ENCODE measurements around the gene TRIM41.

Gene TRIM41

DNA sequence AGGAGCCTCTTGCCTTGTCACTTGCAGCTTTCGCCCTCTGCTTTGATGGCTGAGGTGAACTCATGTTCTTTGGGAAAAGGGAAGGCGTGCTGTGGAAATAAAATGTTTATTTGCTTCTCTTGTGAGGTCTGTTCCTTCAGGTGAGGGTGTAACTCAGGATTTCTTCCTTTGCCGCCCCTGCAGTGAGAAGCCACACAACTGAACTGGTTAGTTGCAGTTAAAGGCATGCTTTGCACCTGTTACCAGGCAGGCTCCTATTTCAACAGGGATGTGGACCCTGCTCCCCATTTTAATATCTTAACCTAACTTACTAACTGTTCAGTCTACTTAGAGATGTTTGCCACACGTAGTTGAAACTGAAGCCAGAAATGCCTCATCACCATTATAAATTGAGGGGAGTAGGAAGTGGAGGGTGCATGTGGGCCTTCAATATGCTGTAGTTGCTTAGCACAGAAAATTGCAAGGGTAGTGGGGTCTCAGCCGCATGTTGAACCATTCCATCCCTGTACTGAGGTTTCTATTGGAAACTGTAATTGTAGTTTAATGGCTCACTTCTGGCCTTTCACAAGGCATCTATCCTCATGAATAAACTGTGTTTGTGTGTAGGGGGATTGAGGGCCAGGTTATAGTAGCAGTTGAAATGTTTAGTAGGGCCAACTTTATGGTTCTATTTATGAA lies 12.7 kb downstream of the TRIM41 start:
- TF ChIP-seq, protein P1, sequence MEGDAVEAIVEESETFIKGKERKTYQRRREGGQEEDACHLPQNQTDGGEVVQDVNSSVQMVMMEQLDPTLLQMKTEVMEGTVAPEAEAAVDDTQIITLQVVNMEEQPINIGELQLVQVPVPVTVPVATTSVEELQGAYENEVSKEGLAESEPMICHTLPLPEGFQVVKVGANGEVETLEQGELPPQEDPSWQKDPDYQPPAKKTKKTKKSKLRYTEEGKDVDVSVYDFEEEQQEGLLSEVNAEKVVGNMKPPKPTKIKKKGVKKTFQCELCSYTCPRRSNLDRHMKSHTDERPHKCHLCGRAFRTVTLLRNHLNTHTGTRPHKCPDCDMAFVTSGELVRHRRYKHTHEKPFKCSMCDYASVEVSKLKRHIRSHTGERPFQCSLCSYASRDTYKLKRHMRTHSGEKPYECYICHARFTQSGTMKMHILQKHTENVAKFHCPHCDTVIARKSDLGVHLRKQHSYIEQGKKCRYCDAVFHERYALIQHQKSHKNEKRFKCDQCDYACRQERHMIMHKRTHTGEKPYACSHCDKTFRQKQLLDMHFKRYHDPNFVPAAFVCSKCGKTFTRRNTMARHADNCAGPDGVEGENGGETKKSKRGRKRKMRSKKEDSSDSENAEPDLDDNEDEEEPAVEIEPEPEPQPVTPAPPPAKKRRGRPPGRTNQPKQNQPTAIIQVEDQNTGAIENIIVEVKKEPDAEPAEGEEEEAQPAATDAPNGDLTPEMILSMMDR (IDR thresholded peaks at IDR 0.05; ENCODE audit: low read depth, low read length) = no peak

DNA sequence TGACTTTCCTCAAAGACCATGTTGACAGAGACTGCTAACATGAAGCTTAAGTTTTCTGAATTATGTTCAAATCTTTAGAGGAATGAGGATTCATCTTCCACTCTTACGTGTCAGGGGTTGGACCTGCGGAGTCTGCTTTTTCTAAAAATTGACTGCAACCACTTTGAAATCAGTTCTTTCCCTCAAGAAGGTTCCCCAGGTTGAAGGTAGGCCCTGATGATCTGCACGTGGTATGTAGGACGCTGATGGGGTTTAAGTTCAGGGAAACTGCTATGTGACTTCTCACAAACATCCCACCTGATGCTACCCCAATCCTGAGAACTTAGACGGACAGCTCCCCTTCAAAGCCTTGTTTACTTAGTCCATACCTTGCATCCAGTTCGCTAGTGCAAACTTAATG lies 13.4 kb downstream of the TRIM41 start:
- TF ChIP-seq, protein P1 (IDR thresholded peaks at IDR 0.05; ENCODE audit: low read depth, low read length) = no peak
- no peak overlapping the region for H3K4me3 ChIP-seq (ENCODE audit: low read depth, low read length)

More for the DNA sequence above, 12.7 kb downstream of the TRIM41 start:
- no peak overlapping the region for H3K4me3 ChIP-seq (ENCODE audit: low read depth, low read length)

DNA sequence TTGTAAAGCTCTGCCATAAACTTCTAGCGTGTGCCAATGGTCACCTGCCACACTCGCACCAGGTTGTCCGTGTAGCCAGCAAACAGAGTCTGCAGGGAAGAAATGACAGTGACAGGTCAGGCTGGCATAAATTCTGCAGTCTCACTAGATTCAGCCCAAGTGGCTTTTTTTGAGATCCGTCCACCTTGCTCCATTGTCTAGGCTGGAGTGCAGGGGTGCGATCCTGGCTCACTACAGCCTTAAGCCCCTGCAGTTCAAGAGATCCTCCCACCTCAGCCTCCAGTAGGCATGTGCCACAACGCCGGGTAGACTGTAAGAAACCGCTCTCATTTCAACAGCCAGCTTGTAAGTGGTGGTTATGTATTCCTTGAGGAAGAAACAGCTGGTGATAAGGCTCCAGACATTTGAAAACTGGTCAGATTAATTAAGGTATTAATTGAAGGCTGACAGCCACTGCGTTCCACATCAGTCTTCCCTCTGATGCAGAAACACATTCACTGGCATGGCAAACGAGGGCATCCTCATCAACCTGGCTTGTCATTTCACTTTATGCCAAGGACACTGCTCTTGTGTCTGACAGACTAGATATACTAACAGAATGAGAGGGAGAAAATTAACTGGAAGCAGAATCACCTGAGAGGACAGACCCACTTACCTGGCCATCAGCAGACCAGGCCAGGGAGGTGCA lies 14.0 kb downstream of the TRIM41 start:
- H3K4me3 ChIP-seq (ENCODE audit: low read depth, low read length) = no peak overlapping the region

DNA sequence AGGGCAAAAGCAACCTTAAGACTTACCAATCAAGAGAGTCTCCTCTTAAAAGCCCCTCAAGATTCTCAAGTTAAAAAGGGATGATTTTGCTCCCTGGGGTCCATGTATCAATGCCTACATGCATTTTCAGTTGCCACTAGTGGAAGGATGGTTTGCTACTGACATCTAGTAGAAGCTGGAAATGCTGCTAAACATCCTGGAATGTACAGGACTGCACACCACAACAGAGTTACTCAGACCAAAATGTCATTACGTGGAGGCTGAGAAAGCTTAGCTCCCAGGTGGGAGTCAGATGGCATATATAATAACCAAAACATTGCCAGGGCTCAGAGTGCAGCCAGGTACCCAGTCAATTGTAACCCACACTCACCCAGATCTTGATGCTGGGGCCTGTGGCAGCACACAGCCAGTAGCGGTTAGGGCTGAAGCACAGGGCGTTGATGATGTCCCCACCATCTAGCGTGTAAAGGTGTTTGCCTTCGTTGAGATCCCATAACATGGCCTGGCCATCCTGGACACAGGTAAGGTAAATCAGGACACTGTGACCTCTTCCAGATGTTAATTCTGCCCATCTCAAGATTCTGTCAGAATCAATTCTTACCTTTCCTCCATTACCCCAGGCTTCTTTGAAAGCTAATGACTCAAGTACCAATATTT lies 14.8 kb downstream of the TRIM41 start:
- H3K4me3 ChIP-seq (ENCODE audit: low read depth, low read length) = no peak overlapping the region
- TF ChIP-seq, protein P1 (IDR thresholded peaks at IDR 0.05; ENCODE audit: low read depth, low read length) = no peak

More for the DNA sequence above, 14.0 kb downstream of the TRIM41 start:
- TF ChIP-seq, protein P1 (IDR thresholded peaks at IDR 0.05; ENCODE audit: low read depth, low read length) = no peak

DNA sequence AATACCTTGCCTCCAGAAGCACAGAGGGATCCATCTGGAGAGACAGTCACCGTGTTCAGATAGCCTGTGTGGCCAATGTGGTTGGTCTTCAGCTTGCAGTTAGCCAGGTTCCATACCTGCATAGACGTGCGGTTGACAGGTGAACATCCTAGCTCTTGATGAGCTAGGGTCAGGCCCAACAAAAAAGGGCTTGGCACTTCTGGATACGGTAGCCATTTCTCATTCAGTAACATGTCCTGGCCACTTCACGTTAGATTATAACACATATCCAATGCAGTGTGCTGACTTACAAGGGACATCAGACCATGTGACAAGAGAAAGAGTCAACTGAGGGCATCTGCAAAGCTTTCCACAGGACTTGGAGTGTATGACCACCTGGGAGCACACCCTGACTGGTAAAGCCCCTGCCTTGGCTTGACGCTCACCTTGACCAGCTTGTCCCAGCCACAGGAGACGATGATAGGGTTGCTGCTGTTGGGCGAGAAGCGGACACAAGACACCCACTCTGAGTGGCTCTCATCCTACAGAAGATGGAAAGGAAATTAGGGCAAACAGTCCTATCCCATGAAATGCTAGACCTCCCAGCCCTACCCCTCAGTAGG lies 16.1 kb downstream of the TRIM41 start:
- no peak overlapping the region for H3K4me3 ChIP-seq (ENCODE audit: low read depth, low read length)
- TF ChIP-seq, protein P1 (IDR thresholded peaks at IDR 0.05; ENCODE audit: low read depth, low read length) = no peak

DNA sequence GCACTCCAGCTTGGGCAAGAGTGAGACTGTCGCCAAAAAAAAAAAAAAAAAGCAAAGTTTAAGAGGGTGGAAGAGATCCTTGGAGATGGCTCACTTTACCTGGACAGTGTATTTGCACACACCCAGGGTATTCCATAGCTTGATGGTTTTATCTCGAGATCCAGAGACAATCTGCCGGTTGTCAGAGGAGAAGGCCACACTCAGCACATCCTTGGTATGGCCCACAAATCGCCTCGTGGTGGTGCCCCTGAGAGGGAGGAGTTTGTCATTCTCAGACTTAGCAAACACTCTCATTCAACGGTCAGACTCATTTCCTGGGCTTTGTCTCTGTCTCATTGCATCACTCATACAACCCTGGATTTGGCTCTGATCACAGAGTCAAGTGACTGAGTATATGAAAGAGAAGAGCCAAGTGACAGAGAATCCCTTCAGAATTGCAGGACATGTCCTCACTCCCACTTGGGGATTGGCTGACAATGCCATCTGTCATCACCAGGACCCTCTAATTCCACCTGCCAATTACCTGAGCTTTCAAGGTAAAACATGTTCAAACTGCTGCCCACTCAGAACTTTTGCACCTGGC lies 18.4 kb downstream of the TRIM41 start:
- peak overlapping the region; percentile 81 for H3K4me3 ChIP-seq (ENCODE audit: low read depth, low read length)
- TF ChIP-seq, protein P1 (IDR thresholded peaks at IDR 0.05; ENCODE audit: low read depth, low read length) = no peak
